GM10248 (cell line): ENCODE data around the gene USP22.
"Not testable (repeated sequence)": the region's sequence is repeated elsewhere in the genome, so short reads cannot be mapped to it uniquely, and the experiment has no call there.

Experiments
- CTCF ChIA-PET: fragments of 300-600 bp; sonication (Branson Sonifier 250); formaldehyde crosslinking; extraction: SDS; loops from one replicate; lab custom pipeline; 2021; ENCODE audit warnings: antibody characterized with exemption; lab: Yijun Ruan, JAX
- POLR2A ChIA-PET: fragments of 350-650 bp; sonication (Branson Sonifier 250); formaldehyde crosslinking; extraction: SDS; loops from one replicate; lab custom pipeline; 2020; ENCODE audit warnings: antibody characterized with exemption; lab: Yijun Ruan, JAX
- DNase-seq: peaks from one replicate; pipeline ENCODE4 v3.0.0; 2012; ENCODE audit errors: extremely low spot score
- TF ChIP-seq, protein P1 (sequence below): IDR thresholded peaks from 2 replicates; pipeline ENCODE4 v1.5.1; 2012; ENCODE audit warnings: mild to moderate bottlenecking, low read depth; ENCODE audit errors: extremely low read depth, missing control alignments, control extremely low read depth

USP22 gene

DNA sequence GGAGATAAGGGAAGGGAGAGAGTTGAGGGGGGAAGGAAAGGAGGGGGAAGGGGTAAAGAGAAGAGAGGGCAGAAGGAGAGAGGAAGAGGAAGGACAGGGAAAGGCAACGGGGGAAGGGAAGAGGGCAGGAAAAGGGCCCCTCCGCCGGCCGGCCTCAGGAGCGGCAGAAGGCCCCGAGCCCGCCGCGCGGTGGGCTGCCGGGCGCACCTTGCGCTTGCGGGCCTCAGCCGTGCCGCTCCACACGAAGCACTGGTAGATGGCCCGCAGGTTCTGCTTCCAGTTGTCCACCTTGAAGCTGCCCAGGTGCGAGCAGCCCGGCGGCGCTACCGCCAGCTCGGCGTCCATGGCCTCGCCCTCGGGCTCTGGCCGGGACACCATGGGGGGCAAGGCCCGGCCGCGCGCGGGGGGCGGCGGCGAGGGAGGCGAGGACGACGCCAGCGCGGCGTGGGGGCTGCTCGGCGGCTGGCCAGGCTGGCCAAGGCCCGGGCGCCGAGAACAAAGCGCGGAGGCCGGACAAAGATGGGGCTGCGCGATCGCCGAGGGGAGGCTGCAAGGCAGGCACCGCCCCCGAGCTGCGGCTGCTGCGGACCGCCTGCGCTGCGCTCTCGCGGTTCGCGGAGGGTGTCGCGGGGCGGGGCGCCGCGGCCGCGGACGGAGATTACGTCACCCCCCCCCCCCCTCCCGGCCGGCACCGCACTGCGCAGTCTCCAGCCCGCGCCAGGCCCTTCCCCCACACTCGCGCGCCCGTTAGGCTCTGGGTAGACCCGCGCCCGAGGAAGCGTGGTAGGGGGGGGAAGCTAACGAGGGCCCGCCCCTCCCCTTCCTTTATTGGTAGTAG lies at the start of gene USP22:
Gene USP22, minus strand, starts transcription at position 554 of the 838 bp plus-strand sequence. Its CDS starts 176 bp downstream, at position 378.
- peak; percentile 92 for DNase-seq
- POLR2A ChIA-PET: interaction anchor here (0.5 to 1.9 kb wide), 6 partner anchors 10 to 86 kb away, joined by 3 to 8 read pairs (median 4); no protein-coding TSS in a partner anchor
- TF ChIP-seq, protein P1, sequence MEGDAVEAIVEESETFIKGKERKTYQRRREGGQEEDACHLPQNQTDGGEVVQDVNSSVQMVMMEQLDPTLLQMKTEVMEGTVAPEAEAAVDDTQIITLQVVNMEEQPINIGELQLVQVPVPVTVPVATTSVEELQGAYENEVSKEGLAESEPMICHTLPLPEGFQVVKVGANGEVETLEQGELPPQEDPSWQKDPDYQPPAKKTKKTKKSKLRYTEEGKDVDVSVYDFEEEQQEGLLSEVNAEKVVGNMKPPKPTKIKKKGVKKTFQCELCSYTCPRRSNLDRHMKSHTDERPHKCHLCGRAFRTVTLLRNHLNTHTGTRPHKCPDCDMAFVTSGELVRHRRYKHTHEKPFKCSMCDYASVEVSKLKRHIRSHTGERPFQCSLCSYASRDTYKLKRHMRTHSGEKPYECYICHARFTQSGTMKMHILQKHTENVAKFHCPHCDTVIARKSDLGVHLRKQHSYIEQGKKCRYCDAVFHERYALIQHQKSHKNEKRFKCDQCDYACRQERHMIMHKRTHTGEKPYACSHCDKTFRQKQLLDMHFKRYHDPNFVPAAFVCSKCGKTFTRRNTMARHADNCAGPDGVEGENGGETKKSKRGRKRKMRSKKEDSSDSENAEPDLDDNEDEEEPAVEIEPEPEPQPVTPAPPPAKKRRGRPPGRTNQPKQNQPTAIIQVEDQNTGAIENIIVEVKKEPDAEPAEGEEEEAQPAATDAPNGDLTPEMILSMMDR: no peak
- CTCF ChIA-PET: interaction anchor here (0.6 to 2.6 kb wide), 17 partner anchors 8 to 470 kb away, joined by 3 to 26 read pairs (median 4); partner anchors contain the start of gene DHRS7B

DNA sequence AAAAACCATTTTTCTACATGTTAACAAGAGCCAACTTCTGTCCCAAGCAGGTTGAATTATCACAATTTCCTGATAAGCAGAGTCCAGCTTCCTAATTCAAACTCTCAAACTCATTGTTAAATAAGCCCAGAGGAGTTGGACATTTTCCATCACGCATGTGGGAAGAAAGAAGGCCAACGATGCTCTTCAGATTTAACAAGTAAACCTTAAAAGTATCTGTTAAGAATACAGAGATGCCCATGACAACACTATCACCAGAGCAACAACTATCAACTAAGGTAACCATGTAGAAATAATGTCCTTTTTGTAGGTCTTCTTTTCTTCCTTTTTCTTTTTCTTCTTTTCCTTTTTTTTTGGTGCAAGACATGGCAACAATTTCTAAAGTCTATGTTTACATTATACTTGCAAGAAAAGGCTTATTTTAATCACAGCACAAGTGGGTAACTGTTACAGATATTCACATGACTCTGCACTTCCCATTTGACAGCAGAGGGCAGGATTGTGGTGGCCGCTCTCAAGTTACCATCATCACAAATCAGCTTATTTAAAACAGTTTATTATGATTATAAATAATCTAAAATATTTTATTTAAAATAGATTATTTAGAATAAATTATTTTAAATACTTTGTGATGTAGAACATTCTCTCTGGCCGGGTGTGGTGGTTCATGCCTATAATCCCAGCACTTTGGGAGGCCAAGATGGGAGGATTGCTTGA lies 48.2 kb upstream of the USP22 start:
- DNase-seq: no peak
- CTCF ChIA-PET: interaction anchor here (1.5 to 2.2 kb wide), 2 partner anchors 8 to 47 kb away, joined by 3 to 10 read pairs; no protein-coding TSS in a partner anchor
- POLR2A ChIA-PET: no interaction called here
- TF ChIP-seq, protein P1: no peak

DNA sequence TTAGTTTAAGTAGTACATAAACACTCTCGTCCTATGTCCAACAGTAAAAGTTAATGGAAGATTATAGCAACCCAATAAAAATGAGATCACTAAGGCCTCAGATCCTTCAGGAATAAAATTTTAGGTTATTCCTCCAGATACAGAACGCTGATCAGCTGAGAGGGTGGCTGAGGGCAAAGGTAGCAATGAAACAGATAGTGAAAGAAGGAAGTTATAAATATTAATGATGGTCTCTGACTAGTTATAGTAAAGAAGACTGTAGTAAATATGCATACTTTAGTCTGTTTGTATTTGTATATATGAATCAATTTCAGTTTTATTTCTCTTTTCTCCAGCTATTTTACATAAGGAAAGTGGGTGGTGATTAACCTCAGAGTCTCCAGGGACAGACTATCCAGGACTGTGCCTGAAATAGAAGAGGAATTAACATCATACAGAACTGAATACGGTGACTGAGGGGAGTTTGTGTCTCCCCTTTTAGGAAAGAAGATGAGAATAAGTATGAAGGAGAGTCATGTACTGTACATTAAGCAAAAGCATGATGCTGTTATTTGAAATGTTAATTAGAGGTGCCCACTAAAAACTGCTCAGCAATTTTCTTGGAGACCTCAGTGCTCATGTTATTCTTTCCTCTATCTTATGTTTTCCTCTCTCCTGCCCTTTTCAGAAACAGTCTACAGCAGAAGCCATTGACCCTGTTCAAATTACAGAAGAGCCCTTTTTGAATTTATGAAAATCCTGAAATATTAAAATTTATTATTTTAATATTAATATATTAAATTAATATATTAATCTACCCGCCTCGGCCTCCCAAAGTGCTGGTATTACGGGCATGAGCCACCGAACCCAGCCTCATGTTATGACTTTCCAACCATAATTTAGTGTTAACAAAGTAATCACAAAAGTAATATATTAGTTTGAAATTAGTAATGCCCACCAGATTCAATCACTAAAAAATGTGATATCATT lies 47.4 kb upstream of the USP22 start:
- ChIA-PET POLR2A (no interaction called here), CTCF (interaction anchor here (2.2 kb wide), 1 partner anchor 9 kb away, joined by 10 read pairs; no protein-coding TSS in a partner anchor)
- TF ChIP-seq, protein P1: no peak
- DNase-seq: peak; percentile 39

DNA sequence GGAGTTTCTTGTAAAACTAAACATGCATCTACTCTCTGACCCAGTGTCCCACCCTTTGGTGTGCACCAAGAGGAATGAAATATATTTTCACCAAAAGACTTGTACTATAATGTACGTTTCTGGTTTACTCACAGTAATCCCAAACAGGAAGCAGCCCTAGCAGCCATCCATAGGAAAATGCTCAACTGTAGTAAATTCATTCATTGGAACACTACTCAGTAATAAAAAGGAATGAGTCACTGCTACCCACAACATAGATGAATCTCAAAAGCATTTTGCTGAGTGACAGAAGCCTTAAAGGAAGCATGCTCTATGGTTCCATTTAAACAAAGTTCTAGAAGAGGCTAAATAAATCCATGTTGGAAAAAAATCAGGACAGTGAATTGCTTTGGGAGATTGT lies 46.3 kb upstream of the USP22 start:
- no peak for DNase-seq
- ChIA-PET POLR2A (no interaction called here), CTCF (no interaction called here)
- TF ChIP-seq, protein P1: no peak

DNA sequence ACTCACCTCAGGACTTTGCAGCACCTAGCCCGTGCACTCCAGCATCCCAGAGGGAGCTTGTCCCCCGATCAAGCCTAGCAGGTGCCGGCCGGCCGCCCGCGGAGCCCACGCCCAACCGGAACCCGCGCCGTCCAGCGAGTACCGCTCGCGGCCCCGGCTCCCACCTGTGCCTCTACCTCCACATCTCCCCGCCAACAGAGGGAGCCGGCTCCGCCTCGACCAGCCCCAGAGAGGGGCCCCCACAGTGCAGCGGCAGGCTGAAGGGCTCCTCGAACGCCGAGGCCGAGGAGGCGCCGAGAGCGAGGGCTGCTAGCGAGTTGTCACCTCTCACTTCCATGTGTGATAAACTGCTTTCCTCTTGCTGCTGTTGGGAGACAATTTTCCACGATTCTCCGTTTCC lies 42.9 kb upstream of the USP22 start:
- ChIA-PET POLR2A (no interaction called here), CTCF (interaction anchor here (0.8 to 1.4 kb wide), 4 partner anchors 10 to 34 kb away, joined by 3 to 4 read pairs (median 3); no protein-coding TSS in a partner anchor)
- TF ChIP-seq, protein P1: no peak
- no peak for DNase-seq

DNA sequence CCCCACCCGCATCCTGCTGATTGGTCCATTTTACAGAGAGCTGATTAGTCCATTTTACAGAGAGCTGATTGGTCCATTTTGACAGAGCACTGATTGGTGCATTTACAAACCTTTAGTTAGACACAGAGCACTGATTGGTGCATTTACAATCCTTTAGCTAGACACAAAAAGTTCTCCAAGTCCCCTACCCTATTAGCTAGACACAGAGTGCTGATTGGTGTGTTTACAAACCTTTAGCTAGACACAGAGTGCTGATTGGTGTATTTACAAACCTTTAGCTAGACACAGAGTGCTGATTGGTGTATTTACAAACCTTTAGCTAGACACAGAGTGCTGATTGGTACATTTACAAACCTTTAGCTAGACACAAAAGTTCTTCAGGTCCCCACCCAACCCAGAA lies 42.5 kb upstream of the USP22 start:
- POLR2A ChIA-PET: not testable (repeated sequence)
- CTCF ChIA-PET: interaction anchor here (0.8 to 1.4 kb wide), 4 partner anchors 9 to 34 kb away, joined by 3 to 4 read pairs (median 3); no protein-coding TSS in a partner anchor

More for the DNA sequence above, 42.5 kb upstream of the USP22 start:
- not testable (repeated sequence) for DNase-seq
